H1 (cell line): ENCODE data around the gene COMMD8. TPM values are rescaled to one million over a fixed set of nuclear protein-coding genes. Genes with fewer than 3 reads are reported as not detected.

Experiments
- CTCF ChIA-PET: fragments of 300-600 bp; sonication (Branson Sonifier 250); formaldehyde crosslinking; loops from one replicate; lab custom pipeline; 2021; ENCODE audit not compliant: partially characterized antibody; lab: Charles Lee
- POLR2A ChIA-PET: fragments of 300-600 bp; sonication (Branson Sonifier 250); formaldehyde crosslinking; loops from one replicate; lab custom pipeline; 2021; ENCODE audit warnings: inconsistent platforms; ENCODE audit not compliant: partially characterized antibody; lab: Charles Lee
- DNase-seq, 2 experiments: peaks; one replicate each; pipeline versions ENCODE4 v3.0.0 to v3.0.0-alpha.2; 2010 to 2022; ENCODE audit warnings: low spot score in 2 of 2, low read depth in 1 of 2, mixed read lengths in 1 of 2
- FAIRE-seq: peaks from 2 replicates; lab custom pipeline; 2011; peaks lifted over from hg19 to GRCh38; lab: Jason Lieb, UNC
- H2AFZ ChIP-seq: 2 replicates; pipeline ENCODE4 v1.8.1; 2012; ENCODE audit warnings: low read length, inconsistent platforms
- H2AK5ac ChIP-seq: 2 replicates; pipeline ENCODE4 v1.6.1; 2013; ENCODE audit warnings: low read depth, low read length
- H2BK120ac ChIP-seq: replicated peaks from 2 replicates; pipeline ENCODE3; 2013; ENCODE audit warnings: low read depth, low read length, inconsistent platforms
- H2BK12ac ChIP-seq: 2 replicates; pipeline ENCODE4 v1.6.1; 2013; ENCODE audit warnings: low read depth, low read length
- H2BK15ac ChIP-seq: 2 replicates; pipeline ENCODE4 v1.6.1; 2013; ENCODE audit warnings: low read length
- H2BK20ac ChIP-seq: 2 replicates; pipeline ENCODE4 v1.6.1; 2013; ENCODE audit warnings: low read length
- H2BK5ac ChIP-seq: 2 replicates; pipeline ENCODE4 v1.6.1; 2013; ENCODE audit warnings: low read depth, low read length
- H3K14ac ChIP-seq: 2 replicates; pipeline ENCODE4 v1.6.1; 2013; ENCODE audit warnings: inconsistent platforms; ENCODE audit not compliant: insufficient read length
- H3K18ac ChIP-seq: 2 replicates; pipeline ENCODE4 v1.6.1; 2013; ENCODE audit warnings: low read length; ENCODE audit errors: extremely low read depth
- H3K23ac ChIP-seq: 2 replicates; pipeline ENCODE4 v1.6.1; 2013; ENCODE audit warnings: inconsistent platforms; ENCODE audit not compliant: insufficient read length
- H3K23me2 ChIP-seq: 2 replicates; pipeline ENCODE4 v1.6.1; 2013; ENCODE audit warnings: low read depth, low read length
- H3K27ac ChIP-seq: 2 replicates; pipeline ENCODE4 v1.6.1; 2011; ENCODE audit warnings: low read depth, low read length, inconsistent platforms
- H3K27me3 ChIP-seq, 4 experiments: replicated peaks in 1 of 4; 1 replicate in 1 of 4; 2 replicates in 3 of 4; pipeline versions ENCODE4 v1.6.1 to v1.8.1; 2011 to 2013; ENCODE audit warnings: low read length in 3 of 4, mild to moderate bottlenecking in 3 of 4, inconsistent platforms in 2 of 4, mixed read lengths in 2 of 4, moderate library complexity in 1 of 4; ENCODE audit not compliant: control insufficient read depth in 3 of 4, insufficient read depth in 3 of 4; ENCODE audit errors: extremely low read depth in 1 of 4
- H3K36me3 ChIP-seq, 4 experiments: 2 replicates each; pipeline versions ENCODE4 v1.6.1 to v1.8.1; 2011 to 2013; ENCODE audit warnings: mild to moderate bottlenecking in 4 of 4, low read length in 3 of 4, moderate library complexity in 2 of 4, control low read depth in 1 of 4, inconsistent platforms in 1 of 4; ENCODE audit not compliant: insufficient read depth in 4 of 4, control insufficient read depth in 2 of 4
- H3K4ac ChIP-seq: replicated peaks from 2 replicates; pipeline ENCODE3; 2013; ENCODE audit warnings: low read length, low read depth, mixed read lengths, inconsistent platforms; ENCODE audit not compliant: insufficient read length
- H3K4me1 ChIP-seq, 4 experiments: replicated peaks in 1 of 4; 1 replicate in 1 of 4; 2 replicates in 3 of 4; pipeline versions ENCODE4 v1.6.1 to v1.8.1; 2011 to 2013; ENCODE audit warnings: low read length in 3 of 4, inconsistent platforms in 2 of 4, mixed read lengths in 1 of 4; ENCODE audit not compliant: insufficient read depth in 4 of 4, control insufficient read depth in 3 of 4
- H3K4me2 ChIP-seq, 2 experiments: 2 replicates each; pipeline versions ENCODE4 v1.6.1 to v1.8.1; 2011 to 2013; ENCODE audit warnings: low read depth in 2 of 2, low read length in 2 of 2, control low read depth in 1 of 2, inconsistent platforms in 1 of 2, mild to moderate bottlenecking in 1 of 2; ENCODE audit not compliant: insufficient read depth in 1 of 2
- H3K4me3 ChIP-seq, 4 experiments: fragments of 200-600, 300-600 bp in 1 of 4; sonication (generic), shearing (Covaris generic), sonication (Bioruptor Twin) in 1 of 4; 2 replicates each; pipeline versions ENCODE4 v1.5.1 to v1.8.1; 2011 to 2016; ENCODE audit warnings: low read length in 4 of 4, low read depth in 3 of 4, control low read depth in 2 of 4, inconsistent platforms in 2 of 4, mild to moderate bottlenecking in 2 of 4, mixed read lengths in 1 of 4, moderate library complexity in 1 of 4; ENCODE audit not compliant: insufficient read depth in 2 of 4; ENCODE audit errors: extremely low read depth in 1 of 4
- H3K56ac ChIP-seq: replicated peaks from 2 replicates; pipeline ENCODE3; 2013; ENCODE audit warnings: low read depth, mild to moderate bottlenecking, mixed read lengths, low read length, inconsistent platforms; ENCODE audit not compliant: insufficient read length
- H3K79me1 ChIP-seq: 2 replicates; pipeline ENCODE4 v1.6.1; 2013; ENCODE audit warnings: low read depth, low read length, control low read depth
- H3K79me2 ChIP-seq, 2 experiments: 2 replicates each; pipeline versions ENCODE4 v1.6.1 to v1.8.1; 2012 to 2013; ENCODE audit warnings: low read length in 2 of 2, mild to moderate bottlenecking in 2 of 2, inconsistent platforms in 1 of 2; ENCODE audit not compliant: insufficient read depth in 2 of 2, control insufficient read depth in 1 of 2
- H3K9ac ChIP-seq, 4 experiments: replicated peaks in 1 of 4; 1 replicate in 1 of 4; 2 replicates in 3 of 4; pipeline versions ENCODE4 v1.6.1 to v1.8.1; 2011 to 2013; ENCODE audit warnings: low read depth in 3 of 4, low read length in 3 of 4, control low read depth in 2 of 4, mild to moderate bottlenecking in 2 of 4, moderate library complexity in 2 of 4, inconsistent platforms in 1 of 4; ENCODE audit errors: extremely low read depth in 1 of 4
- H3K9me3 ChIP-seq, 2 experiments: 2 replicates each; pipeline versions ENCODE4 v1.6.1 to v1.8.1; 2012 to 2013; ENCODE audit warnings: mild to moderate bottlenecking in 2 of 2, moderate library complexity in 2 of 2, control low read depth in 1 of 2, inconsistent platforms in 1 of 2, low read depth in 1 of 2, low read length in 1 of 2, mixed read lengths in 1 of 2; ENCODE audit not compliant: insufficient read depth in 2 of 2
- H4K20me1 ChIP-seq, 2 experiments: replicated peaks in 1 of 2; 2 replicates each; pipeline versions ENCODE3 to v1.8.1; 2011 to 2013; ENCODE audit warnings: inconsistent platforms in 2 of 2, low read length in 2 of 2, mild to moderate bottlenecking in 1 of 2; ENCODE audit not compliant: insufficient read depth in 2 of 2, control insufficient read depth in 1 of 2
- H4K5ac ChIP-seq: 2 replicates; pipeline ENCODE4 v1.6.1; 2013; ENCODE audit warnings: low read length, low read depth, mixed read lengths, inconsistent platforms; ENCODE audit not compliant: insufficient read length
- H4K8ac ChIP-seq: 2 replicates; pipeline ENCODE4 v1.8.0; 2013; ENCODE audit warnings: mild to moderate bottlenecking, moderate library complexity, low read length, inconsistent platforms; ENCODE audit not compliant: insufficient read depth; ENCODE audit errors: extremely low read depth
- H4K91ac ChIP-seq: replicated peaks from 2 replicates; pipeline ENCODE3; 2013; ENCODE audit warnings: low read length, mixed read lengths, inconsistent platforms; ENCODE audit not compliant: insufficient read length
- ASH2L ChIP-seq: fragments of 200-600, 300-600 bp; sonication (generic); IDR thresholded peaks from one replicate; pipeline ENCODE4 v1.7.1; 2017; ENCODE audit warnings: low read length
- BRCA1 ChIP-seq: IDR thresholded peaks from 2 replicates; pipeline ENCODE4 v1.6.1; 2012; ENCODE audit warnings: low read depth, low read length, improper control_type of control experiment
- CBX8 ChIP-seq: fragments of 300-800, 300-1000 bp; sonication (generic); IDR thresholded peaks from 2 replicates; pipeline ENCODE4 v1.7.1; 2016; ENCODE audit warnings: low read depth, low read length, borderline replicate concordance
- CHD2 ChIP-seq: IDR thresholded peaks from 2 replicates; pipeline ENCODE4 v1.6.1; 2012; ENCODE audit warnings: low read length, improper control_type of control experiment
- CREB1 ChIP-seq: IDR thresholded peaks from 2 replicates; pipeline ENCODE4 v1.6.1; 2012; ENCODE audit warnings: inconsistent platforms
- CTCF ChIP-seq, 3 experiments: IDR thresholded peaks; 1 replicate in 2 of 3; 2 replicates in 1 of 3; pipeline versions ENCODE4 v1.5.1 to v1.6.1; 2011; ENCODE audit warnings: low read length in 3 of 3, mild to moderate bottlenecking in 3 of 3, inconsistent platforms in 2 of 3, low read depth in 1 of 3, moderate library complexity in 1 of 3; ENCODE audit not compliant: insufficient read depth in 1 of 3; ENCODE audit errors: control extremely low read depth in 1 of 3
- NANOG ChIP-seq: IDR thresholded peaks from 2 replicates; pipeline ENCODE4 v1.6.1; 2011; ENCODE audit warnings: low read length, low read depth, mild to moderate bottlenecking, inconsistent platforms; ENCODE audit not compliant: insufficient read depth, poor library complexity, severe bottlenecking
- POLR2AphosphoS5 ChIP-seq: IDR thresholded peaks from 2 replicates; pipeline ENCODE4 v1.6.1; 2011; ENCODE audit warnings: low read depth, low read length
- RNF2 ChIP-seq: fragments of 200-900, 300-1000 bp; sonication (generic); IDR thresholded peaks from 2 replicates; pipeline ENCODE4 v1.7.1; 2016; ENCODE audit warnings: borderline replicate concordance, low read depth, mild to moderate bottlenecking, antibody characterized with exemption, low read length; ENCODE audit not compliant: poor library complexity, severe bottlenecking; ENCODE audit errors: missing control alignments
- RXRA ChIP-seq: IDR thresholded peaks from 2 replicates; pipeline ENCODE4 v1.6.1; 2011; ENCODE audit warnings: low read depth, mild to moderate bottlenecking, low read length, moderate library complexity; ENCODE audit not compliant: insufficient read depth
- SIX5 ChIP-seq: IDR thresholded peaks from 2 replicates; pipeline ENCODE4 v1.6.1; 2011; ENCODE audit warnings: mild to moderate bottlenecking, low read depth, low read length
- TAF7 ChIP-seq: optimal IDR thresholded peaks from 2 replicates; pipeline ENCODE3; 2011; ENCODE audit warnings: low read depth, mild to moderate bottlenecking, inconsistent platforms, low read length, moderate library complexity, borderline replicate concordance
- WGBS, 2 experiments: shearing (Covaris generic) in 1 of 2; methylation state at CpG; one replicate each; pipeline versions ENCODE4 v1.1.6 to v1.1.7; 2013 to 2015; ENCODE audit warnings: low lambda C conversion rate in 2 of 2, mixed read lengths in 2 of 2, inconsistent platforms in 1 of 2, low coverage in 1 of 2, missing lambda C conversion rate in 1 of 2; ENCODE audit not compliant: insufficient replicate concordance in 2 of 2, insufficient coverage in 1 of 2, insufficient read length in 1 of 2; ENCODE audit errors: extremely low coverage in 1 of 2, missing lambda C conversion rate in 1 of 2; 5-methylcytosine and 5-hydroxymethylcytosine counted together
- polyA plus RNA-seq, 7 experiments: library from polyadenylated mRNA; depleted of rRNA in 3 of 7; stranded (reverse) in 5 of 7; unstranded in 2 of 7; fragments of >200 nt in 5 of 7; fragments of 200-250 nt in 2 of 7; gene quantifications; 1 replicate in 5 of 7; 2 replicates in 1 of 7; 4 replicates in 1 of 7; pipeline versions ENCODE4 v1.2.1 to v1.2.3, GENCODE V29; 2011 to 2013; ENCODE audit warnings: missing spikeins in 2 of 7, mixed read lengths in 2 of 7
- total RNA-seq: library from RNA; stranded (reverse); fragmentation: NEBNext Ultra II Directional; extraction: Animal tissue kit (Norgen Biotek cat#: 25700); gene quantifications from 2 replicates; pipeline ENCODE4 v1.2.1, GENCODE V29; 2021

The COMMD8 gene
- total and polyA plus RNA-seq, 2 of the 8 experiments (the other 6 are each of a cell fraction or from before 2014, with no cell fraction given), result 1.6 to 7.2 TPM

GRCh38 chr4:47486231-47486673, 22.8 kb upstream of the COMMD8 start:
- Histone ChIP-seq H4K91ac (no peak overlapping the region), H3K9me3 (no peaks in the 10 kb centered on the region), H2AFZ (0 out of 2 replicates have a peak overlapping the region, but pooled peaks have one; percentile 97), H2BK15ac (no peak overlapping the region), H2AK5ac (no peak overlapping the region), H3K14ac (no peak overlapping the region), H3K18ac (no peak overlapping the region), H3K4ac (no peak overlapping the region), H3K4me1 (no peaks in the 10 kb centered on the region), H3K4me2 (peak overlapping the region; percentile 70 to 77; a peak in 2 of 4 replicates), H3K23ac (no peak overlapping the region), H3K79me2 (no peaks in the 10 kb centered on the region), H4K8ac (no peak overlapping the region), H2BK20ac (no peak overlapping the region), H3K79me1 (no peaks in the 10 kb centered on the region), H3K27ac (no peak overlapping the region), H3K4me3 (peak overlapping the region in 2 of 4 experiments; percentile 74 to 92; a peak in 4 of 8 replicates), H4K20me1 (no peaks in the 10 kb centered on the region), H3K56ac (no peak overlapping the region), H3K9ac (no peak overlapping the region), H3K23me2 (no peaks in the 10 kb centered on the region), H3K36me3 (no peaks in the 10 kb centered on the region), H2BK120ac (no peak overlapping the region), H2BK12ac (no peak overlapping the region), H3K27me3 (no peaks in the 10 kb centered on the region; a peak in 1 of 7 replicates), H4K5ac (no peak overlapping the region), H2BK5ac (no peak overlapping the region)
- DNase-seq, result no peak
- no peak for FAIRE-seq
- WGBS, 2 experiments, result 89% methylated on average over 5 of the region's 5 CpGs; no CpG with 5 or more reads in 1 of the 2 experiments
- ChIA-PET CTCF (no interaction called here), POLR2A (interaction anchor here (1.0 to 1.1 kb wide), 2 partner anchors 15 to 23 kb away, joined by 3 to 4 read pairs; partner anchors contain the start of gene COMMD8)
- no peak for TF ChIP-seq CTCF (IDR thresholded peaks at IDR 0.05; ENCODE audit: control extremely low read depth in 1 of 3, insufficient read depth in 1 of 3, low read depth in 1 of 3, low read length in 3 of 3)
- no peak for TF ChIP-seq NANOG
- no peak for TF ChIP-seq POLR2AphosphoS5
- TF ChIP-seq BRCA1, result no peak
- TF ChIP-seq RNF2, result no peak
- no peak for TF ChIP-seq TAF7
- TF ChIP-seq CREB1, result no peak
- TF ChIP-seq ASH2L, result no peak
- no peak for TF ChIP-seq CBX8
- TF ChIP-seq CHD2, result no peak
- no peak for TF ChIP-seq SIX5
- no peak for TF ChIP-seq RXRA
